Measurements from ENCODE around the gene LRRC74B.
"Not testable (repeated sequence)": the region's sequence is repeated elsewhere in the genome, so short reads cannot be mapped to it uniquely, and the experiment has no call there.

Gene LRRC74B

DNA sequence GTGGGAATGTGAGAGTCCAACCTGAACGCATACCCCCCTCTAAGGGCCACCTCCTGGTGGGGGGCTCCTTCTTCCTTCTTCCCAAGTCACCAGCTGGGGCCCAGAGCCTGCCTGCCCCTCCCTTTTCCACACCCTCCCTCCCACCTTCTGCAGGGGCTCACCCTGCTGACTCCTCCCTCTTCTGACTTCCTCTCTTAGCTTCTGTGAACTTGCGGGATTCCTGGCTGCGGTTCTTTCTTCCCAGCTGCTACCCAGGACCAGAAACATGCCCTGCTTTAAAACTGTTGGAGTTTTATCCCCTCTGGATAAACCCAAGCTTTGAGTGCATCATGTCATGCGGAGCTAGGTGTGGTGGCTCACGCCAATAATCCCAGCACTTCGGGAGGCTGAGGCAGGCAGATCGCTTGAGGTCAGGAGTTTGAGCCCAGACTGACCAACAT lies 10.2 kb downstream of the LRRC74B start:
- peak; percentile 63 for DNase-seq

DNA sequence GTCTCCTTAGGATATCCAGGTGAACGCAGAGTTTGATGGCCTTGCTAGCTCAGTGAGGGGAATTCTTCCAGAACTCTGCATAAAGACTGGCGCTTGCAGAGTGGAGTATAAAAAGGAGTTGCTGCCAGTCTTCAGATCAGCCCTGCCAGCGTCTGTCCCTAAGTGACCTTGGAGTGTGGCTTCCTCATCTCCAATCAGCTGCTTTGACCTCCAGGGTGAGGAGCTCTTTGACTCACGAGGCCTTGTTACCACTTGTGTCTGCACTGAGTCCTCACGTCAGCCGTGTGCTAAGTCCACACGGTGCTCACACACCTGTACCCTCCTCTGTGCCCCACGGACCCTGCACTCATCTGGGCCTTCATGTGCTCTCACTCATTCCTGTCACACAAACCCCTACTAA lies 14.6 kb downstream of the LRRC74B start:
- not testable (repeated sequence) for DNase-seq

DNA sequence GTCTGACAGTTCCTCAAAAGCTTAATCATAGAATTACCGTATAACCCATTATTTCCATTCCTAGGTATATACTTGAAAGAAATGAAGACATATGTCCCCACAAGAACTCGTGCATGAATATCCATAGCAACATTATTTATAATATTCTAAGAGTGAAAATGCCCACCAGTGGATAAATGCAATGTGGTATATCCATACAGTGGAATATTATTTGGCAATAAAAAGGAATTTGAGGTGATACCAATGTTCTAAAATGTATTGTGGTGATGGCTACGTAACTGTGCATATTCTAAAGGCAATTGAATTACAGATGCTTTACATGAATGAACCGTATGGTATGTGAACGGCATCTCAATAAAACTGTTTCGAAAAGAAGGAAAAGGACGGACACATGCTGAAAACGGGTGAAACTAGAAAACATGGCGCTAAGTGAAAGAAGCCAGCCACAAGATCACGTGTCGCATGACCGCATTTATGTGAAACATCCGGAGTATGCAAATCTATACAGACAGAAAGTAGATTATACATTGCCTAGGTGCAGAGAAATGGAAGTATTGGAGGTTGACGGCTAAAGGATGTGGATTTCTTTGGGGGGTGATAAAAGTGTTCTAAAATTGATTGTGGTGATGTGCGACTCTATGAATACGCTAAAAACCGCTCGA lies 16.0 kb downstream of the LRRC74B start:
- DNase-seq, result not testable (repeated sequence)

GRCh38 chr22:21064425-21064824 lies 18.7 kb downstream of the LRRC74B start:
- not testable (repeated sequence) for DNase-seq

- DNase-seq, result no peak
Observed at GRCh38 chr22:21064917-21065864, 19.4 kb downstream of the LRRC74B start.

DNA sequence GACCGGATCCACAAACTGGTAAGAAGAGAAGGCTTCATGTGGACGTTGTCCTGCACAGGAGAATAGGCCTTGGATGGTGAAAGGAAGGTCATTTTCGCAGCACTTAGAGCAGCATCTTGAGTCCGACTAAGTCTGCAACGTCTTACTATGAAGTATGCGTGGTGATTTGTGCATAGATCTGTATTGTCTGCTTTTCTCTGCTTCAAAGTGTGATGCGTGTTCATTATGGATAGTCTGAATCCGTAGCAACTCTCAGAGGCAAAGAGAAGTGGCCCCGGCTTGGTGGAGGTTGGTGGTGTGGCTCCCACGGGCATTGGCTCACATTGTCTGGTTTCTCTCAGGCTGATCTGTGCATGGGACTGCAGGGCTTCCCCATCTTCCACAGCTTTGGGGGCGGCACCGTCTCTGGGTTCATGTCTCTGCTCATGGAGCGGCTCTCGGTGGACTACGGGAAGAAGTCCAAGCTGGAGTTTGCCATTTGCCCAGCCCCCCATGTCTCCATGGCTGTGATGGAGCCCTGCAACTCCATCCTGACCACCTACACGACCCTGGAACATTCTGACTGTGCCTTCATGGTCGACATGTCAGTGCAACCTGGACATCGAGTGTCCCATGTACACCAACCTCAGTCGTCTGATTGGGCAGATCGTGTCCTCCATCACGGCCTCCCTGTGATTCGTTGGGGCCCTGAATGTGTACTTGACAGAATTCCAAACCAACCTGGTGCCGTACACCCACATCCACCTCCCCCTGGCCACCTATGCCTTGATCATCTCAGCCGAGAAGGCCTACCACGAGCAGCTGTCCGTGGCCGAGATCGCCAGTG lies 21.5 kb downstream of the LRRC74B start:
- no peak for DNase-seq

- DNase-seq, result no peak
Observed at GRCh38 chr22:21067901-21068680, 22.3 kb downstream of the LRRC74B start.

DNA sequence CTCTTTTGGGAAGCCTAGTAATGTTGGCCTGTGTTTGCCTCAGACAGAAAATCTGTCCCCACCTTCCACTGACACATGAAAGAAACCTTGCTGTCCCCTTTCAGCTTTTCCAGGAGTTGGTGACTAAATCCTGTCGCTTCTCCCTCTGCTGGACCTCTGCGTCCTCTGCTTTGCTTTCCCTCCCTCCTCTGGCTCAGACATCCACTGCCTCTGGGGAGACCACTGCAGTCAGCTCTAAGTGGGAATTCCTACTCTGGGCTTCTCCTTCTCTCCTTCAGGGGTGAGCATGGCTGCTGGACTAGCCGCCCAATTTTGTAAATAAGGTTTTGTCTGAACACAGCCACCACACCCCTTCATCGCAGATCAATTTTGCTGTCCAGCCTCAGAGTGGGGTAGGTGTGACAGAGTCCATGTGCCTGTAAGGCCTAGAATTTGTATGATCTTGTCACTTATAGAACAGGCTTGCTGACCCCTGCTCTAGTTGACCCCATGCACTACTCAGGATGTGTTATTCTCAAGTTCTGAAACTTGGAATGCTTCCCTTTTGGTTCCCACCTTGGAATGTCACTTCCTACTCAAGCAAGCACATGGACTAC lies 23.0 kb downstream of the LRRC74B start:
- DNase-seq, result no peak

- DNase-seq, result no peak
Observed at GRCh38 chr22:21069375-21069774, 23.6 kb downstream of the LRRC74B start.

DNA sequence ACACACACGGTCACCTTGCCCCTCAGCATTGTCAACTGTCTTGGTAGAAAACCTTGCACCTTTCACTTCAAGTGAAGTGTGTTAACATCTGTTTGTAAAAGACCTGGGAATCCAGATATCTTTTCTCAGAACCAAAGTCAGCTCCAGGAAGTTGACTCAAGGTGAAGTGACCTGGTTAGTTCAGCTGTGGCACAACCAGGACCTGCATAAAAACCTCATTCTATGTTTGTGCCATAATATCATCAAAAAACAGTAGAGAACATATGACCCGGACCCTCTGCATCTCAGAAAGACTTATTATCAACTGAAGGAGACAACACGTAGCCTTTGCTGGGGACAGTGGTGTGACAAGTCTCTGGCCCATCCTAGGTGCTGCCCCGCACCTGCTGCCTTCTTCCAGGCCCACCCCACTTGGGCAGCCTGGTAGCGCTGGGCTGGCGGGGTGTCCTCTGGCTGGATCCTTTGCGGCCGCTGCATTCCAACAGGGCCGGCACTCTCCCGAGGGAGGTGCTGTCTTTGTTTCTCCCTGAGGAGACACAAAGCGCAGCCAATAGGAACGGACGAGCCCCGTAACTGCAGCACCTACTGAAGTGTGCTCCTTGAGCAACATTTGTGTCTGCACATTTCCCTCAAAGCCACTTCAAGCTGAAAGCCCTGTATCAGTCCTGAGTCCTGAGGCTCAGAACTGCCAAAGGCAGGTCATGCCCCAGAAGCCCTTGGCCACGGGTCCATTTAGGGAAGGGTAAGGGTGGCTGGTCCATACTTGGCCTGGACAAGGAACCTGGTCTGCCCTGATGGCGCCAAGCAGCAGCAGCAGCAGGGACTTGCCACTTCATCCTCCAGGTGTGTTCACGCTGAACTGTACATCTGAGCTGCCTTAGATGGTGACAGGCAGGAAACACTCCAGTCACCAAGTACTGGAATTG lies 25.2 kb downstream of the LRRC74B start:
- DNase-seq, result no peak

GRCh38 chr22:21071796-21072195 lies 26.1 kb downstream of the LRRC74B start:
- DNase-seq, result not testable (repeated sequence)

DNA sequence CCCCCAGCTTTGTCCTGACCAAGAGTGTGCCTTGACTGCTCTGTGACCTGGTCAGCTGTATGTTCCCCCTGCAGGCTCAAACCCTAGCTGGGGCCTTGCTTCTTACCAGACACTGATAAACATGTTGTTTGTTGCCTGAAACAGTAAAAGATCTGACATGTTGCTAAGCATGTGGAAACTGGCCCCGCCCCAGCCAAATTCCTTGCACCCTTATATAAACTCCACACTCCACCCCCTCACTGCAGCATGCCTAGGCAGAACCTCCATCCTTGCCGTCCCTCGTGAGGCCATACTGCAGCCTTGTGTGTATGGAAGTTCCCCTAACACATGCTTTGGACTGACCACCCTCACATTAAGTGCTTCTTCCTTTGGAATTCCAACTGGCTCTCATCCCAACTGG lies 27.3 kb downstream of the LRRC74B start:
- no peak for DNase-seq

- DNase-seq, result no peak
Observed at GRCh38 chr22:21073482-21073881, 27.7 kb downstream of the LRRC74B start.

GRCh38 chr22:21074102-21074715 lies 28.5 kb downstream of the LRRC74B start:
- no peak for DNase-seq

DNA sequence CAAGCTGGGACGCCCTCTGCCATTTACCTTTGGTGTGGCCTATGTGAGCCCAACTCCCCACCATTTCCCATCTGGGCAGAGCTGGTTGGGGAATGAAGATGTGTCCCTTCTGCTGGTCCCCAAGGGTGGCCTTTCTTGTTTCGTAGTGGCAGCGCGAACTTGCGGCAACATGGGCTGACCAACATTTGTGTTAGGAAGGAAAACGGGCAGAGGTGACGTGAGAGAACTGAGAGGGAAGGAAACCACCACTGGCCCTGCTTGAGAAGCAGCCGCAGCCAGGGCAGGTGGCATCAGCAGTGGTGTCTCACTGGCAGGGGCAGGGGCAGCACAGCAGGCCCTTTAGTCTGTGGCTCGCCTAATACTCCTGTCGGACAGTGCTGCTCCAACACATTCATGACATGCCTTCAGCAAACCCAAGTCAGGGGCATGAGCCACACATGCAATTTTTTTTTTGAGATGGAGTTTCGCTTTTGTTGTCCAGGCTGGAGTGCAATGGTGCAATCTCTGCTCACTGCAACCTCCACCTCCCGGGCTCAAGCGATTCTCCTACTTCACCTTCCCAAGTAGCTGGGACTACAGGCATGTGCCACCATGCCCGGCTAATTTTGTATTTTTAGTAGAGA lies 29.9 kb downstream of the LRRC74B start:
- no peak for DNase-seq

- DNase-seq, result no peak
Observed at GRCh38 chr22:21076912-21077625, 31.3 kb downstream of the LRRC74B start.

DNA sequence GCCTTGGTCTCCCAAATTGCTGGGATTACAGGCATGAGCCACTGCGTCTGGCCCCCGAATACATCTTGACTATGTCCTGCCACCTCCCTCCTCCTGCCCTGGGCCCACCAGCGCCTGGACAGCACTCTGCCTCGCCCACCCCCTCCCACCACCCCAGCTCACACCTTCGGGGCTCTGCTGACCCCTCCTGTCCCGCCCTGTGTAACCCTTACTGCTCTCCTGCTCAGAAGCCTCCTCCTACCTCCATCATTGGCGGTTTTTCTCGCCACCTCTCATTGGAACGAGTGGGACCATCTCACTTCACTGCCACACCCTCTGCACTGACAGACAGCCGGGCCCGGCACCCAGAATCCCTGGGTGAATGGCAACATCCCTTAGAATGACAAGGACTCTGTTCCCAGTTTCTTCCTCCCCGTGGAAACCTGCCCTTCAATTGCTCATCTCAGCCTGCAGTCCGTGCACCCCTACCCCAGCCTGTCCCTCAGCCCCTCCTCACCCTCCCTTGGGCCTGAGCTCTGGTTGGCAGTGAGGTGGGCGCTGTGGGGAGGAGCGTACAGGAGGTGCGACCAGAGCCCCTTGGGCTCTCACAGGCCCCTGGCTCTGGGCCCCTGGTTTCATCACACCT lies 32.2 kb downstream of the LRRC74B start:
- no peak for DNase-seq

- DNase-seq, result no peak
Observed at GRCh38 chr22:21078916-21079315, 33.2 kb downstream of the LRRC74B start.

- no peak for DNase-seq
Observed at GRCh38 chr22:21079493-21079892, 33.7 kb downstream of the LRRC74B start.

Measured in hematopoietic multipotent progenitor cell treated with erythropoietin and hydrocortisone succinate and interleukin-3 and kit ligand, for 4 days (in vitro differentiated cells).